CD4-positive, alpha-beta T cell treated with Interleukin-12 subunit alpha and Interleukin-12 subunit beta, for 1 hour (primary cell): ENCODE measurements around the gene CUX1.
"Not testable (repeated sequence)": the region's sequence is repeated elsewhere in the genome, so short reads cannot be mapped to it uniquely, and the experiment has no call there.

Source experiments
- DNase-seq: peaks from one replicate; pipeline ENCODE4 v3.0.0-alpha.2; 2020

The CUX1 gene

DNA sequence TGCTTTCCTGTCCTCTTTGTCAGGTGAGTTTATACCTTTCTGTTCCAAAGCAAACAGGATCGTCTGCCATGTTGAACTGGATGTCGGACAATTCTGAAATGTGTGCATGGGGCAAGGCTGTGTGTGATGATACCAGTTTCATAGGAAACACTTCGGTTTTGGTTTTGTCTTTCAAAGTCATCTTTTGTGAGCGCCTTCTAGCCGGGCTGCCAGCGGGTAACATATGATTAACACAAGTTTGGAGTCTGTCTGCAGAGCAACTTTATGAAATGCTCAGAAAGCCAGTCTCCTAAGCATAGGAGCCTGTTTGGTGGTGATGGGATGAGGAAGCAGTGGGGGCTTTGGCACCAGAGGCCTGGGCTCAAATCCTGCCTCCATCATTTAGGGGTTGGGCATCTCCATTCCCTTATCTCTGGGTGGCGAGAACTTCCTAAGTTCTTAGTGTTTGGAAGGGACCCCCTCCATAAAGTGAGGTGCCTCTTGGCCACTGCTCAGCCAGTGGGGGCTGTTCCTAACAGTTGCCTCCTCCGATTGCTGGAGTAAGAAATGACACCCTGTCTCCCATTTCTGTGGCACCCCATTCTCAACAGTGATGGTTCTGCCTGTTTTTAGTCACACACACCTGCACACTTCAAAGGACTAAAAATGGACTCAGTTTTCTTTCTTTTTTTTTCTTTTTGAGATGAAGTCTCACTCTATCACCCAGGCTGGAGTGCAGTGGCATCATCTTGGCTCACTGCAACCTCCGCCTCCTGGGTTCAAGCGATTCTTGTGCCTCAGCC lies 36.8 kb downstream of the CUX1 start:
- no peak for DNase-seq

DNA sequence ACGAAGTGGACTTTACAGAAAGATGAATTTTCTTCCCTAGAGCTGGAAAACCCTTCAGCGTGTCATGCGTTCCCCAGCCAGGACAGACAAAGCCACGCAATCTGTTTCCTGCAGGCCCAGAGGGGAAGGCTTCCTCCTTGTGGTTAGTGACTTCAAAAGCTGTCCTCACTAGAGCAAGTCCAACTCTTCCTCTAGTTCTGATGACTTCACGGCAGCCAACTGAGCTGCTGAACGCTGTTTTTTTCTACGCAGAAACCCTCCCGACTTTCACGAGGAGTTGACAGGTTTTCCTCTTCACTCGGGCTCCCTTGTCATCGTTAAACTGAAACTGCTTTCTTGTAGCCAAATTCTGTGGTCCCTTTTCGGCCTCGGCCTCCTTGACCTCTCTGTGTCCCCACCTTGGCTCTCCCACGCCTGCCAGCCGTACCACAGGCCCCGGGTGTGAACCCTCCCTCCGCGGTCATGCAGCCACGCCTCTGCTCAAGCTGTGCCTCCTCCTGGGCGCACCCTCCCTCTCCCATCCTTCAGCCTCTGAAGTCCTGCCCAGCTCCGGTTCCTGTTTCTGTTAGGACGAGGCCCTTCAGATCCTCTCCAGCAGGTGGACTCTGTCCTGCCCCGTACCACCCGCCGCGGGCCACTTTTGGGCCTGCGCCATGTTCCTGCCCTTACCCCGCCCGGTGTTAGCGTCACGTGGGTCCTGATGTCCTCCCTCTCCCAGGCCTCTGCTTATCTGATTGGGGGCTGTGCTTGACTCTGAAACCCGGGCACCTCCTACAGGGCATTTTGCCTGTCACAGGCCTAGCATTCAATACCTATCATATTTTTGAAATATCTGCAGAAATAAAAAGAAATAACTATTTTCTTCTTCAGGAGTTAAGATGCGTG lies 39.3 kb downstream of the CUX1 start:
- DNase-seq: peak; percentile 86

DNA sequence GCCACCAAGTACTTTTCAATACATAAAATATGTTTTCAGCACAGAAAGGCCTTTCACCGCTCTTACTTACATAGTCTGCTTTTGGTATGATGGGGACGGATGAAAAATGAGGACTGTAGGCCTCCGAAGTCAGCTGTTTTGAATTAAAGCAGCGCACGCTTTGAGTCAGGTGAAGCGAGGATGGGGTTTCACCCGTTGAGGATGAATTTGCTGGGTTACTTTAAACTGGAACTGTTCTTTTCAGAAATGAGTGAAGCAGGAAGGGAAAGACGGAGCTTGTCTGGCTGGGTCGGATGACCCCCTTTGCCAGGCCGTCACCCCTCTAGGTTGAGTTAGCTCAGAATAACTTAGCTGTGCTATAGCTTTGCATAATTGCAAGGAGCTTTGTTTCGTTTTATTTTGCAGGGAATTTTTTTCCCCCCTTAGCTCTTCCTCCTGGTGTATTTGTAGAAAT lies 40.0 kb downstream of the CUX1 start:
- no peak for DNase-seq

DNA sequence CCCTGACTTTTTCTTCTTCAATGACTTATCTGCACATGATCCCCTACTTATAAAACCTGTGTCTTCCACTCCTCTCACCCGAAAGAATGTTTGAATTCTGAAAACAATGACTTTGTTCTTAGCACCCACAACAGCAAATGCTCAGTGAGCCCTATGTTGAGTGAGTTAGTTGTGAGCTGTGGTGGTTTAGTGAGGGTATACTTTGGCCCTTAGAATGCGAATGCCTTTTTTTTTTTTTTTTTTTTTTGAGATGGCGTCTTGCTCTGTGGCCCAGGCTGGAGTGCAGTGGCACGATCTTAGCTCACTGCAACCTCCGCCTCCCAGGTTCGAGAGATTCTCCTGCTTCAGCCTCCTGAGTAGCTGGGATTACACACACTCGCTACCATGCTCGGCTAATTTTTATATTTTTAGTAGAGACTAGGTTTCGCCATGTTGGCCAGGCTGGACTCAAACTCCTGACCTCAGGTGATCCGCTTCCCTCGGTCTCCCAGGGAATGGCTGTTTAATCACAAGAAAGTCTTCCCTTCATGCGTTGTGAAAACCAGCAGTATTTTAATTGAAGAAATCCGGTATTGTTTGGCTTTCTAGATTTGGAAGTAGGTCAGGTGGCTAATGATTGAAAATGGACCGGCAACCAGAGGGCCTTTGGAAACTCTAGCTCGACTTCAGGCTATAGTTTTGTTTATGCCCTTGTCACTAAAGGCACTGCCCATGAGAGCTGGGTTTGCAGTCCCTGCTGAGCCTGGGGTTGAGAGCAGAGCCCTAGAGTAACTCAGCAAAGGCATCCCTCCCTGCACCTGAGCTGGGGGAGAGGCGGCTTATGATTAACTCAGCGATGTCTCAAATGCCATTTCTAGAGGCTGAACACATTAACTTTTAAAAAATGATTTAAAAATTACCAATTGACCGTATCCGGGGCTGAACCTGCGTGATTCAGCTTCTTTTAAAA lies 41.3 kb downstream of the CUX1 start:
- DNase-seq: no peak

DNA sequence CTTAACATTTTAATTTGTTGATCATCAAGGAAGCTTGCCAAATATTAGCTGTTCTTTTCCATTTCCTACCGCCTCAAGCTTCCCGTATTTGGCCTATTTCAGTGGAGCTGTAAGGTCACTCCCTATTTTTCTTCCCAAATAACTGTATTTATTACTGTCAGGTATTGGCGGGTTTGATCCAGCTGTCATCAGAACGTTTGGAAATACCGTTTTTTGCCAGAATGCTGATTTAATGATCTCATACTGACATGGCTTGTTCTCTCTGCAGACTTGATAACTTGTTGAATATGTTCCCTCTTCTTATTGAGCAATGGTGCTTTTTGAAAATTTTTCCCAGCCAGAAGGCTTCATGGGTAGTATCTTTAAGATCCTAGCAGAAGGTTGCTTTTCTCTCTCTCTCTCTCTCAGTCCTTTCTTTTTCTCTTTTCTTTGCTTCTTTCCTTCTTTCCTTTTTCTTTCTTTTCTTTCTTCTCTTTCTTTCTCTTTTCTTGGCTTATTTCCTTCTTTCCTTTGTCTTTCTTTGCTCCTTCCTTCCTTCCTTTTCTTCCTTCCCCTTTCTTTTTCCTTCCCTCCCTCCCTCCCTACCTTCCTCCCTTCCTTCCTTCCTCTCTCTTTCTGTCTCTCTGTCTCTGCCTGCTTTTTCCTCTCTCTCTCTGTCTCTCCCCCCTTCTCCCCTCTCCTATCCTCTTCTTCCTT lies 42.1 kb downstream of the CUX1 start:
- DNase-seq: no peak

DNA sequence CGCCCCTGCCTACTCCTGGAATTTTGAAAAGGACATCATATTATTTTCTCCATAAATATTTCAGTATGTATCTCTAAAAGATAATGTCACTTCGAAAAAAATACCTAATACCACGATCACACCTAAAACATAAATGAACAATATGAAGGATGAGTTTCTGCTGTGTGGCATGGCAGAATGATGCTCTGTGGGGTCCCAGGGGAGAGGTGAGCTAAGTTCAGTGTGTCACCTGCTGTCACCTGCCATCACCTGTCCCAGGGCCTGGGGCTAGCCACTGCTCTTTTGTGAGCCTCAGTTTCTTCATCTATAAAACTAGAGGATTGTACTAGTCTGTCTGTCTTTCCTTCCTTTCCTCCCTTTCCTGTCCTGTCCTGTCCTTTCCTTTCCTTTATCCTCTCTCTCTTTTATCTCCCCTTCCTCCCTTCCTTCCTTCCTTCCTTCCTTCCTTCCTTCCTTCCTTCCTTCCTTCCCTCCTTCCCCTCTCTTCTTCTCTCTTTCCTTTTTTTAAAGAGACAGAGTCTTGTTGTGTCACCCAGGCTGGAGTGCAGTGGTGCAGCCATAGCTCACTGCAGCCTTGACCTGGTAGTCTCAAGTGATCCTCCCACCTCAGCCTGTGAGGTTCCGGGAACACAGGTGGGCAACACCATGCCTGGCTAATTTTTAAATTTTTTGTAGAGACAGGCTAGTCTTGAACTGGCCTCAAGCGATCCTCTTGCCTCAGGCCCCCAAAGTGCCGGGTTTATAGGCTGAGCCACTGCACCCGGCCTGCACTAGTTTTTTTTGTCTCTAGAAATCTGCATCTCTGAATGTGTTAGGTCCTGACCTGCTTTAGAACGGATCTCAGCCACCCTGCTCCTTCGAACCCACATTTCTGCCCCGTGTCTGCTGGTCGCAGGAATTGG lies 43.1 kb downstream of the CUX1 start:
- DNase-seq: no peak

DNA sequence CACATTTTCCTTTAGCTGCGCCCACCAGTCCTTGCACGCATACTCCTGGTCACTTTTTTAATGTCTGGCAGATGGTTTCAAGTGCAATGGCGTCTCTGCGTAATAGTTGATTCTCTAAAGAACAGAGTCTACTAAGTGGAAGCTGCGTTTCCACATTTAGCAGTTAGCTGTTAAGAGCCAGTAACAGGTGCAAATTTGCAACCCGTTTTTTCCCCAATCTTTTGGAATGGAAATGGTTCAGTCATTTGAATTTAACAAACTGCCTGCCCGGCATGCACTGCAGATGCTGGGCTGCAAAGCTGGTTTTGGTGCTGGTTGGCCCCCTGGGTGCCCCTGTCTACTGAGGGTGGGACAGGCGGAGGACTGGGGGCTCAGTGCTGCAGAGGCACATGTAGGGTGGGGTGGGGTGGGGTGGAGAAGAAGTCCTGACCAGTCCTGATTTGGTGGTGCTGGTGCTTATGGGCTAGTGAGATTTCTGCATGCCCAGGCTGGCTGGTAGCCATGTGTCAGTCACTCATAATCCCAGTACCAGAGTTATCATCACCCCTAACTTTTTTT lies 43.9 kb downstream of the CUX1 start:
- DNase-seq: no peak

DNA sequence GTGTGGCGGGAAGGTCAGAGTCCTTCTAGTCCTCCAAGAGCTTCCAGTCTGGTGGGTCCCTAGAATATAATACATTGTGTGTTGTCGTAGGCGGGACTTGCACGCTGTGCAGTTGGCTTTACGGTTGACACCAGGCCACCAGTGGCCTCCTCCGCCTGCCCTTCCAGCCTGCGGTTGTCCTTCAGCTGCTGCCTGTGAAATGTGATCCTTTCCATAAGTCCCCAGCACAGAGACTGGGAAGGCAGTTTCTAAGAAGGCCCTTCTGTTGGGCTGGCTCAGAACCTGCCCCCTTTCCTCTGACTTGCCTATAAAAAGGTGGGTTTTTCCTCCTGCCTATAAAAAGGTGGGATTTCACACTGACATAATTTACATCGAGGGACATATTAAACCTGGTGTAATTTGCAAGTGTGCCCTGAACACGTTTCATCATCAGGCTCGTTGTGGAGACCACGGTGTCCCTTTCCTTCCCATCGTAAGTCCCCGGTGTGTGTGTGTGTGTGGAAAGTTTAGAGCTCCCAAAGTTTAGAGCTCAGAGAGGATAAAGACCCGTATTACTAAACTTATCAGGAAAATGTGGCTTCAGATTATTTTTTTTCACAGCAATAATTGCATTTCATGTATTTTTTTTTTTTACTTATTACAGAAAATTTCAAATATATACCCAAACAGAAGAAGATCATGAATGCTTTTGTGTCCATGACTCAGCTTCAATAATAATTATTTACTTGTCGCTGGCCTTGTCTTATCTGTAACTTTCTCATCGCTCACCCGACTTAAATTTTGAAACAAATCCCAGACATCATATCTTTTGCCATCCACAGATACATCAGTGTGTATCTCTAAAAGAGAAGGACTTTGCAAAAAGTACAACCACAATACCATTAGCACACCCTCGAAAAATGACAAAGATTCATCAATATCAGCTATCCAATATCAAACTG lies 45.1 kb downstream of the CUX1 start:
- DNase-seq: no peak

DNA sequence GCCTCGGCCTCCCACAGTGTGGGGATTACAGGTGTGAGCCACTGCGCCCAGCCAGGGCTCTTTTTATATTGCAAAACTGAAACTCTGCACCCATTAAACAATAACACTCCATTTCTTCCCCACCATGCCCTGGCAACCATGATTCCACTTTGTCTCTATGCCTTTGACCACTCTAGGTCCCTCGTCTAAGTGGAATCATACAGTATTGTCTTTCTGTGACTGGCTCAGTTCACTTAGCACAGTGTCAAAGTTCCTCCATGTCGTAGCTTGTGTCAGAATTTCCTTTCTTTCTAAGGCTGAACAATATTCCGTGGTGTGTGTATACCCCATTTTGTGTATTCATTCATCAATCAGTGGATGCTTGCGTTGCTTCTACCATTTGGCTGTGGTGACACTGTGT lies 46.2 kb downstream of the CUX1 start:
- no peak for DNase-seq

DNA sequence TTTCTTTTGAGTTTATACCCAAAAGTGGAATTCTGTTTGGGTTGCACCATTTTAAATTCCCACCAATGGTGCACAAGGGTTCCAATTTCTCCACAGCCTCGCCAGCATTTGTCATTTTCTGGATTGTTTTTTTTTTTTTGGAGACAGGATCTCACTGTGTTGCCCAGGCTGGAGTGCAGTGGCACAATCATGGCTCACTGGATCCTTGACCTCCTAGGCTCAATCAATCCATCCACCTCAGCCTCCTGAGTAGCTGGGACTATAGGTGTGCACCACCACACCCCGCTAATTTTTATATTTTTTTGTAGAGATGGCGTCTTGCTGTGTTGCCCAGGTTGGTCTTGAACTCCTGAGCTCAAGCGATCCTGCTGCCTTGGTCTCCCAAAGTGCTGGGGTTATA lies 46.6 kb downstream of the CUX1 start:
- DNase-seq: no peak

DNA sequence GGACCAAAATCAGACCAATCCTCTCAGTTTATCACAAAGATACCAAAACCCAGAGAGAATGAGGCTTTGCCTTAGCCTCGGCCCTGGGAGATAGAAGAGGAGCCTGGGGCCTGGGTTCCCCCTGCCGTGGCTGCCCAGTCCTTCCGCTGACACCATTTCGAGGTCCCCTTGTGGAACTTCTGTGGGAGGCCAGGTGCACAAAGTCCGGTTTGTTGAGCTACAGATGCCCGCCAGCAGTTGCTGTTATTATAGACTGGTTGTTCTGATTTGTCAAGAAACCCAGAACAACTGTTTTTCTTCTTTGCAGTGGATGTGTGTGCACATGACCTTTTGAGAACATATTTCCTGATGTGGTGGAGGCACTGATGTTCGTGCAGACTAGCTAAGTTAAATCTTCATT lies 47.6 kb downstream of the CUX1 start:
- no peak for DNase-seq

DNA sequence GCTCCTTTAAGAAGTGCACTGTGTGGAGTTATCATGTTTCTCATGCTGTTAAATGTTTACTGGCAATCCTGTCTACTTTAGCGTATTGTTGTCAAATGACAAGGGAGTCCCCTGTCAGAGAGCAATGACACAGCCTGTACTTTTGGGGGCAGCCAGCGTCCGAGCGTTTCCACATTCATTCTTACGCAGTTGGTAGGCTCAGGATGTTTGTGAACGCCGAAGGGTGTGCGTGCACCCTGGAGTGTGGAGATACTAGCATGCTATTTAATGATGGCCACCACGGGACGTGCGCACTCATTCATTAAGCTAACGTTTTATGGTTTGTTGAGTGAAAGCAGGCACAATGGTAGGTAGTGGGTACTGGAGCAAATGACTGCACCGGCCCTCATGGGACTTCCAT lies 48.0 kb downstream of the CUX1 start:
- no peak for DNase-seq

DNA sequence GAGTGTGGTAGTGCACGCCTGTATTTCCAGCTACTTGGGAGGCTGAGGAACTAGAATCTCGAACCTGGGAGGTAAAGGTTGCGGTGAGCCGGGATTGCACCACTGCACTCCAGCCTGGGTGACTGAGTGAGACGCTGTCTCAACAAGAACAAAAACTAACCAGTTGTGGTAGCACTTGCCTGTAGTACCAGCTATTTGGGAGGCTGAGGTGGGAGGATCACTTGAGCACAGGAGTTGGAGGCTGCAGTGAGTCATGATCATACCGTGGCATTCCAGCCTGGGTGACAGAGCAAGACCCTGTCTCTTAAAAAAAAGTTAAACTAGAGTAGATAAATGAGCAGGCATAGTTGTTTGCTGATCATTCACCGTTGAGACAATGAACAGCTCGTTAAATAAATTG lies 48.9 kb downstream of the CUX1 start:
- DNase-seq: no peak

DNA sequence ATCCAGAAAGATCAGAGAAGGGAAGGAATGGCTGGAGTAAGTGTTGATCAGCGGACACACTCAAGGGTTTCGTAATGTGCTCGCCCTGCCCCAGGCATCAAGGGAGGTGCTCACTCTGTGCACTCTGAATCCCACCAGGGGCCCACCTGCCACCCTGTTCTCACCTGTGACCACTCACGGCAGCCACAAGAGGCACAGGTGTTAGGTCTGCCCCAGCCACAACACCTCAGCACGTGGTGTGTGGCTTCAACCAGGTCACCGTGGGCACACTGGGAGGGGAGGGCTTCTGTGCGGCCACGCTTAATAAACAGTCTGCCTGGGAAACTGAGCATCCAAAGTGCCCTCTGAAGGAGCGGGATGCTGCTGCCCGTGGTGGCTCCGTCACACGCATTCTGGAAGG lies 49.8 kb downstream of the CUX1 start:
- no peak for DNase-seq

DNA sequence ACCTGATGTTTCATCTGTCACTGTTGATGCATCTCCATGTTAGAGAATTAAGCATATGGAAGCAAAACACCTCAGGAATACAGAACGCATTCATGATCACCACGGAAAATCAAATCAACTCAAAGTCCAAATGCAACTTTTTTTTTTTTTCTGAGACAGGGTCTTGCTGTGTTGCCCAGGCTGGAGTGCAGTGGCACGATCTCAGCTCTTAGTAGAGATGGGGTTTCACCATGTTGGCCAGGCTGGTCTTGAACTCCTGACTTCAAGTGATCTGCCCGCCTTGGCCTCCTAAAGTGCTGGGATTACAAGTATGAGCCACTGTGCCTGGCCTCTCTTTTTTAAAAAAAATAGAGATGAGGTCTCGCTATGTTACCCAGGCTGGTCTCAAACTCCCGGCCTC lies 50.3 kb downstream of the CUX1 start:
- DNase-seq: not testable (repeated sequence)

DNA sequence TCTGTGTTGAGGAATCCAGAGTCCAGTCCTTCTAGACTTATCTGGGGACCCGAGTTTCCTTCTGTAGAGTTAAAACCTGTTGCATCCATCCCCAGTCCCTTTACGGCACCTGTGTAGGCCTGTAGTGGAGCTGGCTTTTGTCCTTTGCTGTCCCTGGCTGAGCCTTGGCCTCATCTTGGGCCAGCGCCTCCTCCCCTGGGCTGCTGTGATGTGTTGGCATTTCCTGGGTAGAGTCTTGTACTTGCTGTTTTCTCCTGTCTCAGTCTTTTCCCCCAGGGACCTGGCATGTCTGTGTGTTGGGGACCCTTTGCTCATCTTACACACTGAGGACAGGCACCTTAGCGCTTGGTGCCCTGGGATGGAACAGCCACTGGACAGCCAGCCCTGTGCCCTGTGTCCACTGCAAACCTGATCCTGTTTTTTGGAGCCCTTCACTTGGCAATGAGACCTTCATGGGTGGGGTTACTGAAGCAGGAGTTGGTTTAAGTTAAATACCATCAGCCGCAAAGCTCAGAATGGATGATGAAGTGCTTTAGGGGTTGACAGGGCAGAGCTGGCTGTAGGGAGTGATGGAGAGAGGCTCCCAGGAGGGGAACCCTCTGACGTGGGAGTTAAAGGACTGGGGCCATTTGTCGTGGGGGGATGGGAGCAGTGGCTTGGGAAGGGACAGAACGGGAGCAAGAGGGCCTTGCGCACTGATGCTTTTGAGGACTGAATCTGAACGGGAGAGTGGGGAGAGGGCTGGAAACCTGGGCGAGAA lies 50.9 kb downstream of the CUX1 start:
- DNase-seq: no peak

DNA sequence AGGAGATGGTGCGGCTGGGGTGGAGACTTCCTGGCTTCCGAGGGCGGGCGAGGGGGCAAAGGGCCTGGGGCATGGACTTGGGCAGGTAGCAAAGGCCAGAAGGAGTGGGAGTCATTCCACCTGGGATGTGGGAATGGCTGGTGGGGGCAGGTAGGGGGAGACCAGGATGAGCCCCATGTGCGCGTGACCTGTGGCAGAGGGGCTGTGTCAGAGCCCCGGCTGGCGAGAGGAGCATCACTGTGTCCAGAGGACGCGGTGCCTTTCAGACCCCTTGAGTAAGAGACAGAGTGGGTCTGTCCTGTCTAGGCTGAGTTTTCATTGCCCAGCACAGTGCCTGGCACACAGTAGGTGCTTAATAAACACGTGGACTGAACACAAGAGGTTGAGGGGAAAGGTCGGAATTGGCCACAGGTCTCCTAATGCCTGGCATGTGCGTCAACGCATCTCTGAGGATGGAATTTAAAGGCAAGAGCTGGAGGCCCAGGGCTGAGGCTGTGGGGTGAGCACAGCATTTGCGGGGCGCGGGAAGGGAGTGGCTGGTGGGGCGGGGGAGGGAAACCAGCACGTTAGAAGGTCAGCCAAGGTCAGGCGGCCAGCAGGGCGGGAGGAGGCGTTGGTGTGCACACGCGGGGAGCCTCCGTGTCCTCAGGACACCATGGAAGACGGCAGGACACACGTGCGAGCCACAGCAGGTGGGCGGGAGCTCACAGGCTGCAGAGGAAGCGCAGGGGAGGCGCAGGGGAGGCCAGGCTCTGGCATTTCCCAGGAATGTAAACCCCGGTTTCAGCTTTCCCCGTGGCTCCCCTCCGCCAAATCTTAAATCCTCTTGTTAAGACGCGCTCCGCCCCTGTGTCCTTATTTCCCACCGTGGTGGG lies 51.8 kb downstream of the CUX1 start:
- no peak for DNase-seq

DNA sequence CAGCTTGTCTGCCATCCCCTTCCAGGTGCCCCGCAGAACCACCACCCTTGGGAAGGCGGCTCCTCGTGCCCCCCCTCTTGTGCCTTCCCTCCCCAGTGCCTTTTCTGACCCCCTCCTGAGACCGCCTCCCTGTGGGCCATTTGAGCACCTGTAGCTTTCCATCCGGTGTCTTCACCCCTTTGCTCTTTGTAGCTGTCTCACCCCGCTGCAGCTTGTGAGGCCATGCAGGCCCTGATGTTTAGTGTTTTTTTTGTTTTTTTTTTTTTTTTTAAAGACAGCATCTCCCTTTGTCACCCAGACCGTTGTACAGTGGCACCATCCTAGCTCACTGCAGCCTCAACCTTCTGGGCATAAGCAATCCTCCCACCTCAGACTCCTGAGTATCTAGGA lies 52.5 kb downstream of the CUX1 start:
- no peak for DNase-seq
